Ovary (tissue), 9 donors: Measurements from ENCODE around the gene CRTAC1. TPM values are rescaled to one million over a fixed set of nuclear protein-coding genes. Genes with fewer than 3 reads are reported as not detected.

Experiments used
- DNase-seq, 5 donors: peaks; one replicate each; pipeline ENCODE4 v3.0.0-alpha.2; 2019 to 2020
- H3K27ac ChIP-seq, 2 donors: fragments of 200-600 bp; one replicate each; pipeline versions ENCODE4 v1.5.1 to v1.8.0; 2019 to 2022
- H3K27me3 ChIP-seq: fragments of 200-600 bp; one replicate; pipeline ENCODE4 v1.8.0; 2022
- H3K36me3 ChIP-seq: fragments of 200-600 bp; sonication (generic); one replicate; pipeline ENCODE4 v1.5.1; 2019
- H3K4me1 ChIP-seq: one replicate; pipeline ENCODE4 v1.8.1; 2013; ENCODE audit warnings: mild to moderate bottlenecking, moderate library complexity; ENCODE audit not compliant: insufficient read depth
- H3K4me3 ChIP-seq: fragments of 200-600 bp; sonication (generic); one replicate; pipeline ENCODE4 v1.5.1; 2017
- H3K9me3 ChIP-seq, 2 donors: fragments of 200-600 bp in 1 of 2; sonication (generic) in 1 of 2; one replicate each; pipeline versions ENCODE4 v1.5.1 to v1.8.1; 2013 to 2019; ENCODE audit warnings: mild to moderate bottlenecking in 1 of 2, moderate library complexity in 1 of 2
- EP300 ChIP-seq: sonication (generic); formaldehyde crosslinking; IDR thresholded peaks from one replicate; pipeline ENCODE4 v1.6.1; 2017; ENCODE audit warnings: antibody characterized with exemption
- POLR2A ChIP-seq: fragments of 450-650 bp; IDR thresholded peaks from one replicate; pipeline ENCODE4 v1.6.1; 2017; ENCODE audit warnings: antibody characterized with exemption, mild to moderate bottlenecking, moderate library complexity
- WGBS, 3 donors: extraction: QIAGEN DNeasy Blood & Tissue Kit in 1 of 3; methylation state at CpG; one replicate each; pipeline versions ENCODE4 v1.1.5 to v1.1.7; 2013 to 2017; 5-methylcytosine and 5-hydroxymethylcytosine counted together
- intact Hi-C, 4 donors: fragments of 100-400 bp; cut with DNase I; formaldehyde crosslinking; loops; one replicate each; pipeline versions ENCODE4 v1.11.0 to v1.15.1; 2022 to 2023
- polyA plus RNA-seq, 2 donors: library from polyadenylated mRNA; stranded (reverse); fragments of 200-250 nt in 1 of 2; fragments of 350-450 nt in 1 of 2; fragmentation: Illumina TruSeq in 1 of 2; extraction: RNeasy Lipid Tissue Mini Kit (QIAGEN cat#74804) in 1 of 2; gene quantifications; one replicate each; pipeline ENCODE4 v1.2.3, GENCODE V29; 2013 to 2014
- total RNA-seq, 7 donors: library from RNA; depleted of rRNA in 2 of 7; stranded (reverse); fragments of >200 nt in 2 of 7; fragmentation: NEBNext Ultra II Directional in 3 of 7; extraction: Animal tissue kit (Norgen Biotek cat#: 25700) in 3 of 7; gene quantifications; one replicate each; pipeline versions ENCODE4 v1.1.0 to v1.2.4, GENCODE V29; 2016 to 2023
- TF ChIP-seq, protein P1 (sequence below), 3 donors: fragments of 450-650 bp in 2 of 3; fragments of 200-600 bp in 1 of 3; IDR thresholded peaks; one replicate each; pipeline versions ENCODE4 v1.5.1 to v1.8.0; 2016 to 2022; ENCODE audit warnings: antibody characterized with exemption in 3 of 3, mild to moderate bottlenecking in 1 of 3
- donor health status: DM: no; HTN: no; CAD: no; lungs with moderate emphysema.
- donor health status: DM: no; HTN: no; CAD: no.
- donor health status: Bipolar disorder and iron deficiency.
- donor health status: DM: yes; HTN: yes; CAD: no.
- donor health status: DM: no; HTN: no; CAD: no.
- donor health status: DM: yes; HTN: yes; CAD: no.

Gene CRTAC1
- total and polyA plus RNA-seq, 9 donors = 0.13 to 19.5 (median 1.6) TPM

- Histone ChIP-seq H3K9me3 (no peaks in the 10 kb centered on the region), H3K4me1 (no peaks in the 10 kb centered on the region), H3K36me3 (no peaks in the 10 kb centered on the region), H3K4me3 (no peak overlapping the region), H3K27ac (no peak overlapping the region), H3K27me3 (no peaks in the 10 kb centered on the region)
- TF ChIP-seq POLR2A (no peak), EP300 (no peak)
- TF ChIP-seq, protein P1, sequence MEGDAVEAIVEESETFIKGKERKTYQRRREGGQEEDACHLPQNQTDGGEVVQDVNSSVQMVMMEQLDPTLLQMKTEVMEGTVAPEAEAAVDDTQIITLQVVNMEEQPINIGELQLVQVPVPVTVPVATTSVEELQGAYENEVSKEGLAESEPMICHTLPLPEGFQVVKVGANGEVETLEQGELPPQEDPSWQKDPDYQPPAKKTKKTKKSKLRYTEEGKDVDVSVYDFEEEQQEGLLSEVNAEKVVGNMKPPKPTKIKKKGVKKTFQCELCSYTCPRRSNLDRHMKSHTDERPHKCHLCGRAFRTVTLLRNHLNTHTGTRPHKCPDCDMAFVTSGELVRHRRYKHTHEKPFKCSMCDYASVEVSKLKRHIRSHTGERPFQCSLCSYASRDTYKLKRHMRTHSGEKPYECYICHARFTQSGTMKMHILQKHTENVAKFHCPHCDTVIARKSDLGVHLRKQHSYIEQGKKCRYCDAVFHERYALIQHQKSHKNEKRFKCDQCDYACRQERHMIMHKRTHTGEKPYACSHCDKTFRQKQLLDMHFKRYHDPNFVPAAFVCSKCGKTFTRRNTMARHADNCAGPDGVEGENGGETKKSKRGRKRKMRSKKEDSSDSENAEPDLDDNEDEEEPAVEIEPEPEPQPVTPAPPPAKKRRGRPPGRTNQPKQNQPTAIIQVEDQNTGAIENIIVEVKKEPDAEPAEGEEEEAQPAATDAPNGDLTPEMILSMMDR (IDR thresholded peaks at IDR 0.05) = no peak
- WGBS, 3 donors = 61 to 78% (median 68%) methylated on average over 2 of the region's 2 CpGs
- intact Hi-C loops = no loop called here
- no peak for DNase-seq
These were observed 199.2 kb downstream of the CRTAC1 start for GRCh38 chr10:97831259-97831658.

DNA sequence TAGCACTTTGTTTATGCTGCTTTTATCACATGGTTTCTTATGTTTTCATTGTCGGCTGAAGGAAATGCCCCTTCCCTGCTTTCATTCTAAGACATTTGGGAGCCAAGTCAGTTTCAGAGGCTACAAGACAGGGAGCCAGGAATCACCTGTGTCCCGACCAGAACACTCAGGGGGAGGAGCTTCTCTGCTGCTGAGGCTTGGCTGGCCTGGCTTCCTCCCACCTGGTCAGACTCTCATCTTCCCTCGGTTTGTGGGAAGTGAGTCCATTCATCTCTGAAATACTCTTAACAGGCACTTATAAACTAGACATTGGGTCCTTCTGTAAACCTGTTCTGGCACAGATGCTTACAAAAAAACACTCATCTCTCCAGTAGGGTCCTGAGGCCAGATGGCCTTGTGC is 200.4 kb downstream of the CRTAC1 start:
- intact Hi-C loops = no loop called here
- no peaks in the 10 kb centered on the region for H3K4me1 ChIP-seq
- 4 to 14% (median 6%) methylated on average over 3 of the region's 3 CpGs for WGBS, 3 donors
- TF ChIP-seq, protein P1 (IDR thresholded peaks at IDR 0.05) = no peak
- no peaks in the 10 kb centered on the region for H3K9me3 ChIP-seq
- H3K4me3 ChIP-seq = no peak overlapping the region
- DNase-seq = no peak
- no peak overlapping the region for H3K27ac ChIP-seq
- H3K36me3 ChIP-seq = no peaks in the 10 kb centered on the region
- H3K27me3 ChIP-seq = no peaks in the 10 kb centered on the region

GRCh38 chr10:97828721-97829120 is 201.7 kb downstream of the CRTAC1 start:
- H3K27me3 ChIP-seq = no peaks in the 10 kb centered on the region
- H3K27ac ChIP-seq = no peak overlapping the region
- no peaks in the 10 kb centered on the region for H3K9me3 ChIP-seq
- H3K4me3 ChIP-seq = no peak overlapping the region
- H3K4me1 ChIP-seq = no peaks in the 10 kb centered on the region
- no peak for TF ChIP-seq EP300
- TF ChIP-seq, protein P1 (IDR thresholded peaks at IDR 0.05) = no peak
- 62 to 75% (median 68%) methylated on average over 2 of the region's 2 CpGs for WGBS, 3 donors
- no peaks in the 10 kb centered on the region for H3K36me3 ChIP-seq
- intact Hi-C loops = no loop called here
- DNase-seq = no peak

- intact Hi-C loops = no loop called here
- 25 to 27% (median 26%) methylated on average over 10 of the region's 10 CpGs for WGBS, 3 donors
- no peaks in the 10 kb centered on the region for H3K9me3 ChIP-seq
- no peaks in the 10 kb centered on the region for H3K4me1 ChIP-seq
- no peaks in the 10 kb centered on the region for H3K36me3 ChIP-seq
- H3K27ac ChIP-seq = no peak overlapping the region
- TF ChIP-seq POLR2A = no peak
- TF ChIP-seq, protein P1 (IDR thresholded peaks at IDR 0.05) = no peak
- TF ChIP-seq EP300 = no peak
- H3K27me3 ChIP-seq = no peaks in the 10 kb centered on the region
- no peak overlapping the region for H3K4me3 ChIP-seq
- no peak for DNase-seq
These were observed 202.6 kb downstream of the CRTAC1 start for GRCh38 chr10:97827702-97828291.
